Trophoblast cell (in vitro differentiated cells and primary cell): ENCODE data around the gene RHOG.

Experiments used
- DNase-seq, 2 donors: peaks; one replicate each; pipeline ENCODE4 v3.0.0-alpha.2; 2016
- H2AFZ ChIP-seq: 2 replicates; pipeline ENCODE4 v1.6.1; 2013; ENCODE audit warnings: low read length, moderate library complexity, mild to moderate bottlenecking; ENCODE audit not compliant: insufficient read depth, poor library complexity
- H2AK5ac ChIP-seq: 2 replicates; pipeline ENCODE4 v1.6.1; 2013; ENCODE audit warnings: mild to moderate bottlenecking, low read length
- H2BK120ac ChIP-seq: 2 replicates; pipeline ENCODE4 v1.6.1; 2013; ENCODE audit warnings: low read length, mild to moderate bottlenecking, moderate library complexity; ENCODE audit not compliant: insufficient read depth, poor library complexity
- H2BK12ac ChIP-seq: 2 replicates; pipeline ENCODE4 v1.6.1; 2013; ENCODE audit warnings: mild to moderate bottlenecking, low read length, moderate library complexity
- H2BK5ac ChIP-seq: 2 replicates; pipeline ENCODE4 v1.6.1; 2013; ENCODE audit warnings: low read length, low read depth, moderate library complexity, mild to moderate bottlenecking; ENCODE audit not compliant: poor library complexity
- H3K14ac ChIP-seq: 2 replicates; pipeline ENCODE4 v1.6.1; 2013; ENCODE audit warnings: mild to moderate bottlenecking, low read length
- H3K18ac ChIP-seq: 2 replicates; pipeline ENCODE4 v1.6.1; 2013; ENCODE audit warnings: mild to moderate bottlenecking, low read length
- H3K23ac ChIP-seq: 2 replicates; pipeline ENCODE4 v1.6.1; 2013; ENCODE audit warnings: low read length
- H3K27ac ChIP-seq: 2 replicates; pipeline ENCODE4 v1.5.1; 2013; ENCODE audit warnings: low read depth, mild to moderate bottlenecking, inconsistent platforms, low read length, moderate library complexity
- H3K27me3 ChIP-seq: 2 replicates; pipeline ENCODE4 v1.6.1; 2013; ENCODE audit warnings: inconsistent platforms, mild to moderate bottlenecking, low read length, moderate library complexity; ENCODE audit not compliant: insufficient read depth
- H3K36me3 ChIP-seq, 2 experiments: 1 replicate in 1 of 2; 2 replicates in 1 of 2; pipeline ENCODE4 v1.6.1; 2013; ENCODE audit warnings: low read length in 2 of 2, mild to moderate bottlenecking in 2 of 2, moderate library complexity in 1 of 2; ENCODE audit not compliant: insufficient read depth in 2 of 2, control insufficient read depth in 1 of 2
- H3K4ac ChIP-seq: 2 replicates; pipeline ENCODE4 v1.6.1; 2013; ENCODE audit warnings: low read depth, mild to moderate bottlenecking, low read length, moderate library complexity
- H3K4me1 ChIP-seq, 2 experiments: 1 replicate in 1 of 2; 2 replicates in 1 of 2; pipeline ENCODE4 v1.6.1; 2013; ENCODE audit warnings: low read length in 2 of 2, mild to moderate bottlenecking in 2 of 2, moderate library complexity in 1 of 2; ENCODE audit not compliant: insufficient read depth in 2 of 2, control insufficient read depth in 1 of 2
- H3K4me2 ChIP-seq: 2 replicates; pipeline ENCODE4 v1.6.1; 2013; ENCODE audit warnings: inconsistent platforms, mild to moderate bottlenecking, low read length, moderate library complexity
- H3K4me3 ChIP-seq: 2 replicates; pipeline ENCODE4 v1.5.1; 2013; ENCODE audit warnings: mild to moderate bottlenecking, low read depth, low read length, inconsistent platforms
- H3K79me1 ChIP-seq: one replicate; pipeline ENCODE4 v1.6.1; 2013; ENCODE audit warnings: low read length
- H3K79me2 ChIP-seq: 2 replicates; pipeline ENCODE4 v1.6.1; 2013; ENCODE audit warnings: low read length, mild to moderate bottlenecking; ENCODE audit not compliant: control insufficient read depth, insufficient read depth, poor library complexity
- H3K9ac ChIP-seq: 2 replicates; pipeline ENCODE4 v1.6.1; 2013; ENCODE audit warnings: mild to moderate bottlenecking, low read length
- H3K9me3 ChIP-seq: 2 replicates; pipeline ENCODE4 v1.6.1; 2013; ENCODE audit warnings: low read depth, mild to moderate bottlenecking, control low read depth, inconsistent platforms, low read length; ENCODE audit not compliant: insufficient read depth
- H4K12ac ChIP-seq: 2 replicates; pipeline ENCODE4 v1.6.1; 2013; ENCODE audit warnings: low read depth, mild to moderate bottlenecking, low read length, moderate library complexity
- H4K8ac ChIP-seq: 2 replicates; pipeline ENCODE4 v1.6.1; 2013; ENCODE audit warnings: low read depth, mild to moderate bottlenecking, low read length, moderate library complexity
- H4K91ac ChIP-seq: one replicate; pipeline ENCODE4 v1.6.1; 2013; ENCODE audit warnings: low read depth, mild to moderate bottlenecking, low read length, moderate library complexity
- WGBS: extraction: QIAGEN DNeasy Blood & Tissue Kit; methylation state at CpG from one replicate; pipeline ENCODE4 v1.1.7; 2013; ENCODE audit warnings: missing lambda C conversion rate; ENCODE audit not compliant: insufficient read length, insufficient coverage; ENCODE audit errors: extremely low coverage; 5-methylcytosine and 5-hydroxymethylcytosine counted together

The RHOG gene

GRCh38 chr11:3820971-3821370 is 19.8 kb downstream of the RHOG start:
- Histone ChIP-seq H3K79me1 (no peaks in the 10 kb centered on the region), H3K9ac (no peak overlapping the region), H3K9me3 (no peaks in the 10 kb centered on the region), H3K79me2 (no peaks in the 10 kb centered on the region), H2BK12ac (no peak overlapping the region), H3K27me3 (no peaks in the 10 kb centered on the region), H3K4me3 (no peak overlapping the region), H2AK5ac (no peak overlapping the region), H2BK5ac (no peak overlapping the region), H3K4me1 (peaks cover 7 to 12% of the 10 kb centered on the region in 2 experiments), H4K12ac (no peak overlapping the region), H3K36me3 (peaks cover 6 to 14% of the 10 kb centered on the region in 2 experiments), H3K14ac (no peak overlapping the region), H3K4me2 (no peak overlapping the region), H2BK120ac (no peak overlapping the region), H3K27ac (no peak overlapping the region), H3K23ac (no peak overlapping the region), H2AFZ (no peak overlapping the region), H4K91ac (no peak overlapping the region), H3K4ac (no peak overlapping the region), H4K8ac (no peak overlapping the region), H3K18ac (no peak overlapping the region)
- peak; percentile 94 to 97 for DNase-seq
- no CpG with 5 or more reads among the region's 2 CpGs for WGBS

GRCh38 chr11:3817181-3817800 is 23.5 kb downstream of the RHOG start:
- Histone ChIP-seq H2AK5ac (no peak overlapping the region), H2BK5ac (no peak overlapping the region), H3K4me2 (no peak overlapping the region), H3K23ac (no peak overlapping the region), H4K8ac (no peak overlapping the region), H3K9me3 (no peaks in the 10 kb centered on the region), H2AFZ (no peak overlapping the region), H3K27me3 (no peaks in the 10 kb centered on the region), H3K36me3 (peaks cover 0 to 2% of the 10 kb centered on the region in 2 experiments), H3K4me1 (peaks cover 7 to 12% of the 10 kb centered on the region in 2 experiments), H3K79me1 (no peaks in the 10 kb centered on the region), H4K12ac (no peak overlapping the region), H3K4ac (no peak overlapping the region), H3K79me2 (no peaks in the 10 kb centered on the region), H2BK12ac (no peak overlapping the region), H3K9ac (no peak overlapping the region), H2BK120ac (no peak overlapping the region), H3K14ac (no peak overlapping the region), H3K18ac (no peak overlapping the region), H3K4me3 (no peak overlapping the region), H3K27ac (no peak overlapping the region), H4K91ac (no peak overlapping the region)
- WGBS: no CpG with 5 or more reads among the region's 10 CpGs
- DNase-seq: no peak

GRCh38 chr11:3816673-3817072 is 24.1 kb downstream of the RHOG start:
- H3K36me3 ChIP-seq: peaks cover 0 to 2% of the 10 kb centered on the region in 2 experiments
- H2BK12ac ChIP-seq: no peak overlapping the region
- no peak overlapping the region for H3K4me2 ChIP-seq
- H3K18ac ChIP-seq: no peak overlapping the region
- no CpG with 5 or more reads among the region's 2 CpGs for WGBS
- no peaks in the 10 kb centered on the region for H3K27me3 ChIP-seq
- H4K12ac ChIP-seq: no peak overlapping the region
- no peak overlapping the region for H2BK5ac ChIP-seq
- no peak overlapping the region for H3K23ac ChIP-seq
- no peak overlapping the region for H3K14ac ChIP-seq
- H4K8ac ChIP-seq: no peak overlapping the region
- no peak overlapping the region for H3K4me3 ChIP-seq
- no peak overlapping the region for H3K27ac ChIP-seq
- peaks cover 7 to 12% of the 10 kb centered on the region in 2 experiments for H3K4me1 ChIP-seq
- H3K9me3 ChIP-seq: no peaks in the 10 kb centered on the region
- no peak overlapping the region for H2AK5ac ChIP-seq
- no peaks in the 10 kb centered on the region for H3K79me1 ChIP-seq
- peak; percentile 97 to 99 for DNase-seq
- H3K79me2 ChIP-seq: no peaks in the 10 kb centered on the region
- H3K9ac ChIP-seq: no peak overlapping the region
- no peak overlapping the region for H3K4ac ChIP-seq
- no peak overlapping the region for H2BK120ac ChIP-seq
- no peak overlapping the region for H4K91ac ChIP-seq
- H2AFZ ChIP-seq: no peak overlapping the region

GRCh38 chr11:3815845-3816244 is 24.9 kb downstream of the RHOG start:
- Histone ChIP-seq H2BK12ac (no peak overlapping the region), H3K18ac (no peak overlapping the region), H3K27ac (no peak overlapping the region), H3K9me3 (no peaks in the 10 kb centered on the region), H2BK120ac (no peak overlapping the region), H3K9ac (no peak overlapping the region), H3K27me3 (no peaks in the 10 kb centered on the region), H3K79me1 (no peaks in the 10 kb centered on the region), H3K14ac (no peak overlapping the region), H3K4me1 (peaks cover 11 to 12% of the 10 kb centered on the region in 2 experiments), H4K8ac (no peak overlapping the region), H3K36me3 (peaks cover 2 to 4% of the 10 kb centered on the region in 2 experiments), H3K4ac (no peak overlapping the region), H2AFZ (no peak overlapping the region), H3K4me2 (no peak overlapping the region), H2AK5ac (no peak overlapping the region), H3K79me2 (no peaks in the 10 kb centered on the region), H4K12ac (no peak overlapping the region), H3K23ac (no peak overlapping the region), H3K4me3 (no peak overlapping the region), H4K91ac (no peak overlapping the region), H2BK5ac (no peak overlapping the region)
- no peak for DNase-seq
- WGBS: no CpG with 5 or more reads among the region's 4 CpGs
